ENCODE results near the gene CHPF.
A peak's percentile ranks its signal among the peaks of the same experiment; 100 is the strongest.

The CHPF gene, protein sequence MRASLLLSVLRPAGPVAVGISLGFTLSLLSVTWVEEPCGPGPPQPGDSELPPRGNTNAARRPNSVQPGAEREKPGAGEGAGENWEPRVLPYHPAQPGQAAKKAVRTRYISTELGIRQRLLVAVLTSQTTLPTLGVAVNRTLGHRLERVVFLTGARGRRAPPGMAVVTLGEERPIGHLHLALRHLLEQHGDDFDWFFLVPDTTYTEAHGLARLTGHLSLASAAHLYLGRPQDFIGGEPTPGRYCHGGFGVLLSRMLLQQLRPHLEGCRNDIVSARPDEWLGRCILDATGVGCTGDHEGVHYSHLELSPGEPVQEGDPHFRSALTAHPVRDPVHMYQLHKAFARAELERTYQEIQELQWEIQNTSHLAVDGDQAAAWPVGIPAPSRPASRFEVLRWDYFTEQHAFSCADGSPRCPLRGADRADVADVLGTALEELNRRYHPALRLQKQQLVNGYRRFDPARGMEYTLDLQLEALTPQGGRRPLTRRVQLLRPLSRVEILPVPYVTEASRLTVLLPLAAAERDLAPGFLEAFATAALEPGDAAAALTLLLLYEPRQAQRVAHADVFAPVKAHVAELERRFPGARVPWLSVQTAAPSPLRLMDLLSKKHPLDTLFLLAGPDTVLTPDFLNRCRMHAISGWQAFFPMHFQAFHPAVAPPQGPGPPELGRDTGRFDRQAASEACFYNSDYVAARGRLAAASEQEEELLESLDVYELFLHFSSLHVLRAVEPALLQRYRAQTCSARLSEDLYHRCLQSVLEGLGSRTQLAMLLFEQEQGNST

DNA sequence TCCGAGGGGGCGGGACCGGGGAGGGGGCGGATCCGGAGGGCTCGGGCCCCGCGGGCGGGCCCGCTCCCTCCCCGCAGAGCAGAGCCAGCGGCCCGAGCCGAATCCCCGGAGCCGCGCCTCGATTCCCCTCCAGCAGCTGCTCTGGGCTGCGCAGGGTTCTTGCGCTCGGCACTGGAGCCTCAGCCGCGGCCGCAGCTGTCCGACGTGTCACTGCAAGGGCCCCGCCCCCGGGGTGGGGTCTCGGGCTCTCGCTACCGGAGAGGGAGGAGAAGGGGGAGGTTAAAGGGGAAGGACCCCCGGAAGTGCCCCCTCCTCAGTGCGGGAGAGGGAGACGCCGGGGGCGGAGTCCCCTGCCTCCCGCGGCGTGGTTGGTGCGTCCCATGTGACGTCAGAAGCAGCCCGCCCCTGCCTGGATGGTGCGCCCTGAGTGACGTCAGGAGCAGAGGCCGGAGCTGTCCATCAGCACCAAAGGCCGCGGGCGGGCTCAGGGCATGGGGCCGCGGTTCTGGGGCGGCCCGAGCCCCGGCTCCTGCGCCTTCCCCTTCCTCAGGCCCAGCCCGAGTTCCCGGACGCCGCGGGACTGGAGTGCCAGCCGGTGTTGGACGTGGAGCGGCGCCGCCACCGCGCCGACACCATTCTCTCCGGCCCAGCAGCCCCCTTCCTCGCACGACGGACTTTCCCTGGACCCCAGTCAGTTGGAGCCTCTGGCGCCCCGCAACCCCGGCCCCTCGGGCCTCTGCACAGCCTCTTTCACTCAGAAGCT lies at the start of gene CHPF, which contains the start of gene TMEM198:
Gene CHPF (minus strand): TSS at position 214 of the 763 bp plus-strand sequence. CDS start 271 bp downstream, outside the sequence.
Gene TMEM198 (plus strand): TSS at position 433 of the 763 bp plus-strand sequence. CDS start 700 bp downstream, outside the sequence.
- H3K27me3 ChIP-seq (replicated peaks; ENCODE audit: control insufficient read depth, insufficient read depth, low read length), result no peaks in the 10 kb centered on the region
- DNase-seq (ENCODE audit: extremely low read depth, insufficient read length), result peak; percentile 96
- TF ChIP-seq, protein P1, sequence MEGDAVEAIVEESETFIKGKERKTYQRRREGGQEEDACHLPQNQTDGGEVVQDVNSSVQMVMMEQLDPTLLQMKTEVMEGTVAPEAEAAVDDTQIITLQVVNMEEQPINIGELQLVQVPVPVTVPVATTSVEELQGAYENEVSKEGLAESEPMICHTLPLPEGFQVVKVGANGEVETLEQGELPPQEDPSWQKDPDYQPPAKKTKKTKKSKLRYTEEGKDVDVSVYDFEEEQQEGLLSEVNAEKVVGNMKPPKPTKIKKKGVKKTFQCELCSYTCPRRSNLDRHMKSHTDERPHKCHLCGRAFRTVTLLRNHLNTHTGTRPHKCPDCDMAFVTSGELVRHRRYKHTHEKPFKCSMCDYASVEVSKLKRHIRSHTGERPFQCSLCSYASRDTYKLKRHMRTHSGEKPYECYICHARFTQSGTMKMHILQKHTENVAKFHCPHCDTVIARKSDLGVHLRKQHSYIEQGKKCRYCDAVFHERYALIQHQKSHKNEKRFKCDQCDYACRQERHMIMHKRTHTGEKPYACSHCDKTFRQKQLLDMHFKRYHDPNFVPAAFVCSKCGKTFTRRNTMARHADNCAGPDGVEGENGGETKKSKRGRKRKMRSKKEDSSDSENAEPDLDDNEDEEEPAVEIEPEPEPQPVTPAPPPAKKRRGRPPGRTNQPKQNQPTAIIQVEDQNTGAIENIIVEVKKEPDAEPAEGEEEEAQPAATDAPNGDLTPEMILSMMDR (IDR thresholded peaks at IDR 0.05; ENCODE audit: insufficient read depth, low read length, poor library complexity, severe bottlenecking), result no peak

DNA sequence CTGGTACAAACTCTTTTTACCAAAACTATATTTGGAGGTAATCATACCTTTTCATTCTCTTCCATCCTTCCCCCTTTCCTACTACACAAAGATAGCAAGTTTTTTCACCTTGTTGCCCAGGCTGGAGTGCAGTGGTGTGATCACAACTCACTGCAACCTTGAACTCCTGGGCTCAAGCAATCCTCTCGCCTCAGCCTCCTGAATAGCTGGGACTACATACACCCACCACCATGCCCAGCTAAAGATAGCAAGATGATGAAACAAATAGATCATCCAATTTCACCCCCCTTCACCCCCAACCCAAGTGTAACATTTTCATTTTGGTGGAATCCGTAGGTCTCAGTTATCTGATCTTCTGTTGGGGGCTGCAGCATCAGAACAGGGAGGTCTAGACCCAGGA lies 49.5 kb upstream of the CHPF start:
- TF ChIP-seq, protein P1 (IDR thresholded peaks at IDR 0.05; ENCODE audit: insufficient read depth, low read length, poor library complexity, severe bottlenecking), result no peak
- H3K27me3 ChIP-seq (replicated peaks; ENCODE audit: control insufficient read depth, insufficient read depth, low read length), result no peaks in the 10 kb centered on the region
- no peak overlapping the region for H3K4me3 ChIP-seq (replicated peaks; ENCODE audit: low read depth, low read length)
- no peaks in the 10 kb centered on the region for H3K36me3 ChIP-seq (ENCODE audit: control insufficient read depth, insufficient read depth, low read length)
- no peak for DNase-seq (ENCODE audit: extremely low read depth, insufficient read length)

More for the DNA sequence above, at the start of gene CHPF, which contains the start of gene TMEM198:
- Histone ChIP-seq H3K36me3 (ENCODE audit: control insufficient read depth, insufficient read depth, low read length) (peaks cover 23% of the 10 kb centered on the region), H3K4me3 (replicated peaks; ENCODE audit: low read depth, low read length) (peak within 1 kb of the TSS; percentile 81)

DNA sequence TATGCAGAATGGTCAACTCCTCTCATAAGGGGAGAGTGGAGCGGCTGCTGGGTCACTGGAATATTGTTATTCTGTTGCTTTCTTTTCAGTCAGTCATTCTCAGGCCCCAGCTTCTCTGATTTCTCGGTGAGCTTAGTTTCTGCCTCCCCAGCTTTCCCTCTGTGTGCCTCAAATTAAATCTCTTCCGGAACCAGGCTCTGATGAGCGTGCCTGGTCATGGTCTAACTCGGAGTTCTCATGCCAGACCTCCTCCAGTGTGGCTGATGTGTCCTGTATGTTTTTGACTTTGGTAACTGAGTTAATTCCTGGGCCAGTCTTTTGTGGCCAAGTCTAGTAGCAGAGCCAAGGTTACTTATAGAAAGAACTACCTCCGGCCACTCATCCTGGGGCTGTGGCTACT lies 49.1 kb upstream of the CHPF start:
- H3K36me3 ChIP-seq (ENCODE audit: control insufficient read depth, insufficient read depth, low read length), result no peaks in the 10 kb centered on the region
- TF ChIP-seq, protein P1 (IDR thresholded peaks at IDR 0.05; ENCODE audit: insufficient read depth, low read length, poor library complexity, severe bottlenecking), result no peak
- no peaks in the 10 kb centered on the region for H3K27me3 ChIP-seq (replicated peaks; ENCODE audit: control insufficient read depth, insufficient read depth, low read length)
- DNase-seq (ENCODE audit: extremely low read depth, insufficient read length), result no peak
- H3K4me3 ChIP-seq (replicated peaks; ENCODE audit: low read depth, low read length), result no peak overlapping the region

DNA sequence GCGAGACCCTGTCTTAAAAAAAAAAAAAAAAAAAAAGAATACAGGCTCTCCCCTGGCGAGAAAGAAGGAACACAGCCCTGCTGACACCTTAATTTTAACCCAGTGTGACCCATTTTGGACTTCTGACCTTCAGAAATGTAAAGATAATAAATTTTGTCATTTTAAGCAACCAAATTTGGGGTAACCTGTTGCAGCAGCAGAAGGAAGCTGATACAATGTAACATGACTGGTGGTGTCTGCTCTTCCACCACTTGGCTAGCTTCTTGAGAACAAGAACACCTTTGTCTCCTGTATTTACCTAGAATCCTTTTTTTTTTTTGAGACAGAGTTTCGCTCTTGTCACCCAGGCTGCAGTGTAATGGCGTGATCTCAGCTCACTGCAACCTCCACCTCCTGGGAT lies 47.5 kb upstream of the CHPF start:
- H3K27me3 ChIP-seq (replicated peaks; ENCODE audit: control insufficient read depth, insufficient read depth, low read length), result no peaks in the 10 kb centered on the region
- no peak overlapping the region for H3K4me3 ChIP-seq (replicated peaks; ENCODE audit: low read depth, low read length)
- TF ChIP-seq, protein P1 (IDR thresholded peaks at IDR 0.05; ENCODE audit: insufficient read depth, low read length, poor library complexity, severe bottlenecking), result no peak
- no peak for DNase-seq (ENCODE audit: extremely low read depth, insufficient read length)
- H3K36me3 ChIP-seq (ENCODE audit: control insufficient read depth, insufficient read depth, low read length), result no peaks in the 10 kb centered on the region

DNA sequence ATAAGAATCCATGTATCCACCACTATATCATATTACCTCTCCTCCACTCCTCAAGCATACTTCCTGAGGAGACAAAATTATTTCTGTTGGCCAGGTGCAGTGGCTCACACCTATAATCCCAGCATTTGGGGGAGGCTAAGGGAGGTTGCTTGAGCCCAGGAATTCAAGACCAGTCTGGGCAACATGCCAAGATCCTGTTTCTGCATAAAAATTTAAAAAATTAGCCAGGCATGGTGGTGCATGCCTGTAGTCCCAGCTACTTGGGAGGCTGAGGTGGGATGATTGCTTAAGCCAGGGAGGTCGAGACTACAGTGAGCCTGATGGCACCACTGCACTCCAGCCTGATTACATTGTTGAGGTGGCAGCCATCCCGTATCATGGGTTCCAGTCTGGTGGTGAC lies 37.7 kb upstream of the CHPF start:
- Histone ChIP-seq H3K36me3 (ENCODE audit: control insufficient read depth, insufficient read depth, low read length) (no peaks in the 10 kb centered on the region), H3K4me3 (replicated peaks; ENCODE audit: low read depth, low read length) (no peak overlapping the region), H3K27me3 (replicated peaks; ENCODE audit: control insufficient read depth, insufficient read depth, low read length) (no peaks in the 10 kb centered on the region)
- TF ChIP-seq, protein P1 (IDR thresholded peaks at IDR 0.05; ENCODE audit: insufficient read depth, low read length, poor library complexity, severe bottlenecking), result no peak
- DNase-seq (ENCODE audit: extremely low read depth, insufficient read length), result no peak
